Cardiac fibroblast (primary cell): ENCODE measurements around the gene PAPPA.

Experiments used
- DNase-seq, 2 donors: peaks; one replicate each; pipeline versions ENCODE4 v3.0.0 to v3.0.0-alpha.2; 2010; ENCODE audit warnings: low read depth in 2 of 2
- H3K4me3 ChIP-seq, 2 donors: replicated peaks in 1 of 2; 1 replicate in 1 of 2; 2 replicates in 1 of 2; pipeline ENCODE4 v1.5.1; 2011; ENCODE audit warnings: low read depth in 2 of 2, low read length in 2 of 2, mild to moderate bottlenecking in 2 of 2, moderate library complexity in 1 of 2
- CTCF ChIP-seq: IDR thresholded peaks from one replicate; pipeline ENCODE4 v1.5.1; 2011; ENCODE audit warnings: low read depth, mild to moderate bottlenecking, low read length, inconsistent platforms

PAPPA gene

DNA sequence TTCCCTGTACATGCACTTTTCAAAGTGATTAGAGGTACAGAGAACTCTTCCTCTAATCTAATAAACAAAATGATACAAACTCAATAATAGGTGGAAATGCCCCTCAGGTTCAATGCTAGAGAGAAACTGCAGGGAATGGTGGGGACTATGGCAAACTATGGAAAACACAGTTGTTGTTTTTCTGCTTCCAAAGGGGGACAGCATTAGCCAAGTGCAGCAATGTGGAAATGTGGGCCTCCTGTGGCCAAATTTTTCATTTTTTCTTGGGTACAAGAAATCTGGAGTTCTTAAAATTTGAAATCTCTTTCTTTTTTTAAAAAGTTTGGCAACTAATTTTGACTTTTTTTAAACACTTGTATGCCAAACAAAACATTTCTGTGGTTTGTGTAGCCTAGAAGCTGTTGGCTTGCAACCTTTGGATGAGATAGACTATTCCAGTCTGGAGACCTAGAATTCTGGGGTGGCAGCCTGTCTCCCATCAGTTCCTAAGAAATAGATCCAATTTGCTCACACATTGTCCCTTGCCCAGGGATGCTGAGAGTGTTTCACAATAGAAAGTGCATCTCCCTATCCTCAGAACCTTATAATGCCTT, 218.6 kb downstream of the PAPPA start:
- TF ChIP-seq CTCF = no peak
- H3K4me3 ChIP-seq = no peak overlapping the region
- DNase-seq = peak in 1 of 2 donors; percentile 37

- TF ChIP-seq CTCF = no peak
- H3K4me3 ChIP-seq = no peak overlapping the region
- DNase-seq = no peak
Measured at GRCh38 chr9:116372786-116373185, 219.2 kb downstream of the PAPPA start.

- TF ChIP-seq CTCF = no peak
- H3K4me3 ChIP-seq = no peak overlapping the region
- peak; percentile 68 to 89 for DNase-seq
Measured at GRCh38 chr9:116377179-116377798, 223.7 kb downstream of the PAPPA start.

- no peak overlapping the region for H3K4me3 ChIP-seq
- DNase-seq = no peak
- no peak for TF ChIP-seq CTCF
Measured at GRCh38 chr9:116378873-116379272, 225.3 kb downstream of the PAPPA start.

DNA sequence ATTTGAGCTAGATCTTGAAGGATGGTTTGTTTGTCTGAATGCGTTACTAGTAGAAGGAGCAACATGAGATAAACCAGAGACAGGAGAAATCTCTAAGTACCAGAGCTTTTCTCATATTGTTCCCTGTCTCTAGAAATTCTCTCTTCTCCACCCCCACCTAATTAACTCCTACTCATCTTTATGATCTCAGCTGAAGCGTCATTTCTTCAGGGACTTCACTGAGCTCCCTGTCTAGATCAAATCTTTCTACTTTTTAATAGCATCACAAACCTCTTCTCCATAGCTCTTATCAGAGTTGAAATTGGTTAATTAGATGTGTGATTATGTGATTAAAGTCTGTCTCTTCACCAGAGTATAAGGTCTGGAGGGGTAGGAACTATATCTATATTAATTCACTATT, 226.2 kb downstream of the PAPPA start:
- no peak overlapping the region for H3K4me3 ChIP-seq
- DNase-seq = no peak
- TF ChIP-seq CTCF = no peak

GRCh38 chr9:116380496-116380995, 227.0 kb downstream of the PAPPA start:
- TF ChIP-seq CTCF = no peak
- DNase-seq = peak in 1 of 2 donors; percentile 26
- H3K4me3 ChIP-seq = no peak overlapping the region
